Caki2 (cell line): ENCODE results near the gene AQP5. TPM values are rescaled to one million over a fixed set of nuclear protein-coding genes. Genes with fewer than 3 reads are reported as not detected.

Experiments used
- DNase-seq: peaks from one replicate; pipeline ENCODE4 v3.0.0-alpha.2; 2015; ENCODE audit warnings: low read depth
- in situ Hi-C: cut with HindIII; loops from 2 replicates; pipeline ENCODE4 v1.10.0; 2016; ENCODE audit warnings: low sequenced_read_pairs, low pct_unique_long_range_greater_than_20kb, mixed read lengths
- total RNA-seq: library from RNA; depleted of rRNA; stranded (reverse); fragments of >200 nt; shearing (Covaris generic); gene quantifications from 2 replicates; pipeline ENCODE4 v1.2.3, GENCODE V29; 2014; ENCODE audit warnings: low replicate concordance

The AQP5 gene
- total RNA-seq, 1 experiment from 2014 or later = not detected

GRCh38 chr12:49929581-49929980 lies 32.1 kb upstream of the AQP5 start:
- in situ Hi-C loops = no loop called here
- DNase-seq = no peak

- DNase-seq = peak; percentile 19
- in situ Hi-C loops = no loop called here
These were observed 31.0 kb upstream of the AQP5 start for GRCh38 chr12:49930515-49931288.

- DNase-seq = no peak
- in situ Hi-C loops = no loop called here
These were observed 29.6 kb upstream of the AQP5 start for GRCh38 chr12:49932023-49932422.

- no peak for DNase-seq
- in situ Hi-C loops = no loop called here
These were observed 29.0 kb upstream of the AQP5 start for GRCh38 chr12:49932533-49933130.

- in situ Hi-C loops = no loop called here
These were observed 27.9 kb upstream of the AQP5 start for GRCh38 chr12:49933796-49934195.

GRCh38 chr12:49934505-49934904 lies 27.2 kb upstream of the AQP5 start:
- in situ Hi-C loops = no loop called here
- no peak for DNase-seq

More at GRCh38 chr12:49933796-49934195, 27.9 kb upstream of the AQP5 start:
- no peak for DNase-seq

DNA sequence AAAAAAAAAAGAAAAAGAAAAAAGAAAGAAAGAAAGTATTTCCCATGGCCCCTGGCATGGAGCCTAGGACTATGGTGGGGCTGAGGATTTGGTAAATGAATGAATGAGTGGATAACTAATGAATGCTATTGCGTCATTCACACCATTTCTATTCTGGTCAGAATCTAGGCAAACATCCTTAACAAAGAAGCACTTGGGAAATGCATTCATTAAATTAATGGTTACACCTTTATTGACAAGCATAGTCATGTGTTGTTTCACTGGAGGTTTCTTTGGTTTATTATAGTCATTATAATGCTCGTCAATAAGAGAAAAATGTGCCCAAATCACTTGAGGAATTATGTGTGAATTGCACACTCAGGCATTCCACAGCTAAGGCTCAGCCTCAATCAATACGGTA lies 24.7 kb upstream of the AQP5 start:
- no peak for DNase-seq

GRCh38 chr12:49937639-49938300 lies 23.9 kb upstream of the AQP5 start:
- DNase-seq = no peak
- in situ Hi-C loops = no loop called here

More for the DNA sequence above, 24.7 kb upstream of the AQP5 start:
- in situ Hi-C loops = no loop called here

DNA sequence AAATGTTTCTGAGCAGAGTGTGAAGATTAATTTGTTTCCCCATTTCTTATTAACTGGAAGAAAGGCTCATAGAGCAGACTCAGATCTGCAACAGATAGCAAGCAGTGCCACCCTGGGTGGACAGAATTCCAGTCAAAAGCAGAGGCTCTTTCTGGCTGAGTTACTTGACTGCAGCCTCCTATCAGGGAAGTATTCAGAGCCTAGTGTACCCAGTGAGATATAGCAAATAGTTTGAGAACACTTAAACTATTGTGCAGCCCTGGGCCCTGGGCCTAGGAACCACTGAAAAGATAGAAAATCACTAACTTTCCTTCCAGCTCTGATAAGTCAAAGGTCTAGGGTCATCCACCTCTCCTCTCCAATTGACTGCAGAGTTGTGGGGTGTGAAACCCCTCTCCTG lies 22.4 kb upstream of the AQP5 start:
- DNase-seq = no peak
- in situ Hi-C loops = no loop called here

- no peak for DNase-seq
- in situ Hi-C loops = no loop called here
These were observed 22.0 kb upstream of the AQP5 start for GRCh38 chr12:49939707-49940106.

GRCh38 chr12:49941556-49942511 lies 19.8 kb upstream of the AQP5 start:
- in situ Hi-C loops = no loop called here
- no peak for DNase-seq

DNA sequence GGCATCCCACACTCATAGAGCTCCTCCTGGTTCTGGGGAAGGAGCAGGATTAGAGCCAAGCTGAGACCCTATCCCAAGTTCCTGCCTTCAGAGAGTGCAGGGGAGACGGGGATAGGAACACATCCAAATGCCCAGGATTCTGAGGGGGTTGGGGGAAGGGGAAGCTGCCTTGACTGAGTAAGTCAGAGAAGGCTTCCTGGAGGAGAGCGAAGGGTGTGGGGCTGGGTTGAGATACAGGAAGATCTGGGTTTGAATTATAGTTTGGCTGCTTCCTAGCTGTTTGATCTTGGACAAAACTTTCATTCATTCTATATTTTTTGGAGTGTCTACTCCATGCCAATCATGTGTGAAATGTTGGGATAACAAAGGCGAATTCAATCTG lies 19.2 kb upstream of the AQP5 start:
- no peak for DNase-seq
- in situ Hi-C loops = no loop called here

DNA sequence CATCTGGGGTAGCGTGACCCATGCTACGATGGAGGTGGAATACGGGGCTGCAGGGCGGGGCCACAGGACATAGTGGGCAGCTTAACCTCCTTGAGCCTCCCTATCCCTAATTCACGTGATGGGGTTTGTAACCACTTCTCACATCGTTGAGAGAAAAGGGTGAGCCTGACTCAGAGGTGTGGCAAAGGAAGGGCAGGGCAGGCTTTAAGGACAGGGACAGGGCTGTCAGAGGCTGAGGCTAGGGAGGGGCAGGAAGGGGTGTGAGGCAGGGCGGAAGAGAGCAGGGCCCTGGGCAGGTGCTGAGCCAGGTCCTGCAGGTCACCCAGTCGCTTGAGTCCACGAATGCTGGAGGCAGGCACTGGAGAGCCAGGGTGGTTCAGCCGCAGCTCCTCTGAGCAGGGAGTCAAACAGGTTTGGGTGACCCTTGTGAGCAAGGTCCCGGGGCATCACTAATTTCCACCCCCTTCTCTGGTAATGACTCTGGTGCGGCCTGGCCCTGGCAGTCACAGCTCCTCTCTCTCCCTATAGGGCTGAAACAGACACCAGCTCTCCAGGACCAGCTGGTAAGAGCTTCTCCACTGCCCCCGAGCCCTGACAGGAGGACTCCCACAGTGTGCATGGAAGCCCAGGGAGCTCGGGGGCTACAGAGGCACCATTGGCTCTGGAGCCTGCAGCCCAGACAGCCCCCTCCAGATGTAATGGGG lies 18.6 kb upstream of the AQP5 start:
- in situ Hi-C loops = no loop called here
- DNase-seq = no peak

DNA sequence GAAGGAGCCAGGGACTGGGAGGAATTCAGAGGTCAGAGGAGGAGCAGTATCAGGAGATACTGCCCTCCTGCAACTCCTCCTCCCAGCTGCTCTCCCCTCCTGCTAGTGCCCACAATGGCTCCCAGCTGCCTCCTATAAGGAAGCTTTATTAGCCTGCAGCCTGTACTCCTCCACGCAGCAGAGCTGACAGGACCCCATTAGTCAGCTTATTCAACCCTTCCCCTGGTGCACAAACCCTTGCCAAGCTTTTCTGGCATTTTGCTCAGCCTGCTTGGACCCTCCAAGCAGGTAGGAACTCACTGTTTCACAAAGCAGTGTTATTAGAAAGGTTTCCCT lies 18.1 kb upstream of the AQP5 start:
- in situ Hi-C loops = no loop called here
- no peak for DNase-seq

DNA sequence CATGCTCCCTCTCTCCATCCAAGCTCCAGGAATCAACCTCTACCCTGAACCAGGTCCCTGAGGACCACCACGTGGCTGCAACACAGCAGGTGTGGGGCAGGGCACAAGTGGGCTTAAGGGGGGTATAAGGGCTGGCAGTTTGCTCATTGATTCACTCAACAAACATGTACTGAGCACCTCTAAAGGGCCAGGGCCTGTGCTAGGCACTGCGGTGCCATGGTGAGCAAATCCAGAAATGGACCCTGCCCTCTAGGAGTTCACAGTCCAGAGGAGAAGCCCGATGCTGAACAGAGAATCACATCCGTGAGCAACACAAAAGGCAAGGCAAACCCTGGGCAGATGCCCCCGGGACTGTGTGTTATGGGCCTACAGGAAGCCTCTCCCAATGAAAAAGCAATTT lies 17.6 kb upstream of the AQP5 start:
- in situ Hi-C loops = no loop called here
- no peak for DNase-seq

DNA sequence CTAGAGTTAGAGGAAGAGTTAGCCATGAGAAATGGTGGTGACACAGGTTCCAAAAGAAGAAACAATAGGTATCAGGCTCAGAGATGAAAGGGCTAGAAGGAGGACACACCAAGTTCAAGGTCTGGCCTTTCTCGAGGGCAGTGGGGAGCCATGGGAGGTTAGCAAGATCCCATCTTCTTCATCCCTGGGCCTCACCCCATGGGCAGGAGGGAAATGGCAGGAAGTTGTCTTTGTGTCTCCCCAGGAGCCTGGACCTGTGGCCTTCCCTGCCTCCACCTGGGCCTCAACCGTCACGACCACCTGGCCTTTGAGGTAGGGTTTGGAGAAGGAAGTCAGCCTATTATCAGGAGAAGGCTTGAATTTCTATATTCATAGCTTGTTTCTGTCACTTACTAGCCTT lies 17.0 kb upstream of the AQP5 start:
- DNase-seq = no peak
- in situ Hi-C loops = no loop called here

- in situ Hi-C loops = no loop called here
- DNase-seq = peak; percentile 71
These were observed 16.1 kb upstream of the AQP5 start for GRCh38 chr12:49945394-49946080.

DNA sequence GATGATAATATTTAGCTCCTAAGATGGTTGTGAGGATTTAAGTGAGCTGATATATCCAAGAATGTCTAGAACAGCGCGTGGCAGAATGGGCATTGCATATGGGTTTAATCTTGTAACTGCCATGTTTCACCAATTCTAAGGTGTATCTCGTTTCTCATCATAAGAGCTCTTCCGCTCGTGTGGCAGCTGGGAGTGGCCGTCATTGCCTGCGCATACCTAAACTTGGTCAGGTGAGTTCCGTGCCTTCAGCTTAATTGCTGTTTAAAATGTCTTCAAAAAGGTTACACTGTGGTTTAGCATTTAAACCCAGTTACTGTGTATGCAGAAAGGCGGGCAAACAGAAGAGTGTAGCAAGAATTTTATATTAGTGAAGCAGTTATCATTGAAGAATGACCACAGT lies 15.6 kb upstream of the AQP5 start:
- in situ Hi-C loops = no loop called here
- DNase-seq = no peak
